Thyroid gland (tissue), 4 donors: ENCODE results near the gene BARD1. TPM values are rescaled to one million over a fixed set of nuclear protein-coding genes. Genes with fewer than 3 reads are reported as not detected.

Source experiments
- DNase-seq, 2 donors: peaks; one replicate each; pipeline ENCODE4 v3.0.0-alpha.2; 2019
- H3K27ac ChIP-seq, 3 donors: fragments of 200-600 bp; sonication (generic); 1 replicate in 2 of 3; 2 replicates in 1 of 3; pipeline ENCODE4 v1.5.1; 2016 to 2019; ENCODE audit warnings: mild to moderate bottlenecking in 1 of 3, moderate library complexity in 1 of 3
- H3K27me3 ChIP-seq: fragments of 200-600 bp; sonication (generic); one replicate; pipeline ENCODE4 v1.5.1; 2019
- H3K36me3 ChIP-seq, 2 donors: fragments of 200-600 bp; sonication (generic); one replicate each; pipeline ENCODE4 v1.5.1; 2016 to 2019
- H3K4me1 ChIP-seq, 2 donors: fragments of 200-600 bp; sonication (generic); one replicate each; pipeline ENCODE4 v1.5.1; 2017 to 2019
- H3K4me3 ChIP-seq, 3 donors: fragments of 200-600 bp; sonication (generic); replicated peaks in 1 of 3; 1 replicate in 2 of 3; 2 replicates in 1 of 3; pipeline ENCODE4 v1.5.1; 2016; ENCODE audit warnings: mild to moderate bottlenecking in 1 of 3
- H3K9me3 ChIP-seq: fragments of 200-600 bp; sonication (generic); one replicate; pipeline ENCODE4 v1.5.1; 2017
- CTCF ChIP-seq, 6 experiments: fragments of 200-600 bp in 3 of 6; fragments of 450-650 bp in 3 of 6; sonication (generic) in 3 of 6; IDR thresholded peaks; one replicate each; pipeline ENCODE4 v1.5.1; 2016 to 2019; ENCODE audit warnings: antibody characterized with exemption in 6 of 6, mild to moderate bottlenecking in 2 of 6, inconsistent platforms in 1 of 6, moderate library complexity in 1 of 6
- POLR2A ChIP-seq, 2 donors: fragments of 450-650 bp; IDR thresholded peaks; one replicate each; pipeline ENCODE4 v1.6.1; 2017; ENCODE audit warnings: antibody characterized with exemption in 2 of 2, mild to moderate bottlenecking in 2 of 2, moderate library complexity in 1 of 2
- WGBS, 2 donors: methylation state at CpG; one replicate each; pipeline ENCODE4 v1.1.5; 2017; 5-methylcytosine and 5-hydroxymethylcytosine counted together
- intact Hi-C: fragments of 100-400 bp; cut with DNase I; formaldehyde crosslinking; loops from one replicate; pipeline ENCODE4 v1.15.1; 2023
- total RNA-seq, 4 donors: library from RNA; depleted of rRNA; stranded (reverse); fragments of >200 nt; gene quantifications; one replicate each; pipeline ENCODE4 v1.2.3, GENCODE V29; 2016

The BARD1 gene
- total RNA-seq, 4 donors from 2014 or later: 12.8 to 16.5 (median 15.2) TPM

- Histone ChIP-seq H3K36me3 (no peaks in the 10 kb centered on the region), H3K9me3 (no peaks in the 10 kb centered on the region), H3K27me3 (no peaks in the 10 kb centered on the region), H3K27ac (peak overlapping the region; percentile 85 to 93 (median 92)), H3K4me1 (peaks cover 0 to 6% of the 10 kb centered on the region in 2 donors), H3K4me3 (peak overlapping the region; percentile 15 to 97 (median 56))
- peak; percentile 99 to 100 for DNase-seq
- intact Hi-C loops: no loop called here
- TF ChIP-seq CTCF (IDR thresholded peaks at IDR 0.05): no peak
- peak in 1 of 2 donors; percentile 83 for TF ChIP-seq POLR2A (IDR thresholded peaks at IDR 0.05)
- WGBS, 2 donors: 0 to 1% methylated on average over 10 to 39 of the region's 63 CpGs
These were observed 475 bp upstream of the BARD1 start for GRCh38 chr2:214809751-214810564.

DNA sequence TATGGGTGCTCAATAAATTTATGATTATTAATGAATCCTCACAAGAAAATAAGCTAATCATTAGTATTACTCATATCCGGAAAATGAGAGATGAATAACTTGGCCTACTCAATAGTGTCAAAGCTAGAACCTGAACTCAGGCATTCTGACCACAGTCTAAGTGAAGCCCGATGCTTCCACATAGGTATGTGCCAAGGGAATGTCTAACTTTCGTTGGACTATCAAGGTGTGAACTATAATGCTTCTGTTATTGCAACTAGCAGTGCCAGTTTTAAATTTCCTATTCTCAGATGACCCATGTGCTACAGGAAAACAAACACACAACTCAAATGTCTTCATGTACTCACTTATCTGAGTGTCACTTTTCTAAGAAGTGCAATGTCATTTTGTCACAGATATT is 1.8 kb downstream of the BARD1 start:
- intact Hi-C loops: no loop called here
- no peaks in the 10 kb centered on the region for H3K27me3 ChIP-seq
- H3K9me3 ChIP-seq: no peaks in the 10 kb centered on the region
- peak overlapping the region in 2 of 3 donors; percentile 91 to 97 for H3K4me3 ChIP-seq
- peak overlapping the region in 2 of 3 donors; percentile 12 to 92 for H3K27ac ChIP-seq
- 17 to 30% methylated on average over 3 of the region's 3 CpGs for WGBS, 2 donors
- no peak for DNase-seq
- H3K36me3 ChIP-seq: no peaks in the 10 kb centered on the region
- H3K4me1 ChIP-seq: peaks cover 0 to 6% of the 10 kb centered on the region in 2 donors
- TF ChIP-seq CTCF (IDR thresholded peaks at IDR 0.05): no peak
- TF ChIP-seq POLR2A (IDR thresholded peaks at IDR 0.05): no peak

- no peak for TF ChIP-seq CTCF (IDR thresholded peaks at IDR 0.05)
- no peak for TF ChIP-seq POLR2A (IDR thresholded peaks at IDR 0.05)
- no peaks in the 10 kb centered on the region for H3K36me3 ChIP-seq
- H3K4me3 ChIP-seq: no peak overlapping the region
- no peaks in the 10 kb centered on the region for H3K9me3 ChIP-seq
- DNase-seq: no peak
- H3K4me1 ChIP-seq: no peaks in the 10 kb centered on the region
- intact Hi-C loops: no loop called here
- H3K27me3 ChIP-seq: no peaks in the 10 kb centered on the region
- no peak overlapping the region for H3K27ac ChIP-seq
- WGBS, 2 donors: 87 to 90% methylated on average over 3 of the region's 3 CpGs
These were observed 7.6 kb downstream of the BARD1 start for GRCh38 chr2:214801768-214802397.

DNA sequence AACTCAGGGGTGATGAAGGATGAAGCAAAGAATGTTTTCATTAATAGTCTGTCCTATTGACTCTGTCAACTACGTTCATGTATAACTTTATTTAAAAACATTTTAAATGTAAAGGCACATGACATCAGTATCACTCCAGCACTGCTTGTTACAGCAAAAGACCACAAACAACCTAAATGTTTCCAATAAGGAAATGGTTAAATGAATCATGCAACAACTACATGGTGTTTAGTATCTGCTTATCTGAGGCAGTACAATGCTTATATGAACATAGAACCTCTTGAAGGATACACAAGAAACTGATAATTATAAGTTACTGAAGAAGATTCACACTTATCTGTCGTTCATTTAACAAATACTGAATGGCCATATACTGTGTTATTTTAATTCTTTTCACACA is 8.4 kb downstream of the BARD1 start:
- intact Hi-C loops: no loop called here
- no peak overlapping the region for H3K27ac ChIP-seq
- no peaks in the 10 kb centered on the region for H3K36me3 ChIP-seq
- WGBS, 2 donors: 85 to 93% methylated on average over 2 of the region's 2 CpGs
- no peak for DNase-seq
- H3K9me3 ChIP-seq: no peaks in the 10 kb centered on the region
- no peaks in the 10 kb centered on the region for H3K4me1 ChIP-seq
- TF ChIP-seq POLR2A (IDR thresholded peaks at IDR 0.05) (no peak), CTCF (IDR thresholded peaks at IDR 0.05) (no peak)
- H3K4me3 ChIP-seq: no peak overlapping the region
- no peaks in the 10 kb centered on the region for H3K27me3 ChIP-seq

DNA sequence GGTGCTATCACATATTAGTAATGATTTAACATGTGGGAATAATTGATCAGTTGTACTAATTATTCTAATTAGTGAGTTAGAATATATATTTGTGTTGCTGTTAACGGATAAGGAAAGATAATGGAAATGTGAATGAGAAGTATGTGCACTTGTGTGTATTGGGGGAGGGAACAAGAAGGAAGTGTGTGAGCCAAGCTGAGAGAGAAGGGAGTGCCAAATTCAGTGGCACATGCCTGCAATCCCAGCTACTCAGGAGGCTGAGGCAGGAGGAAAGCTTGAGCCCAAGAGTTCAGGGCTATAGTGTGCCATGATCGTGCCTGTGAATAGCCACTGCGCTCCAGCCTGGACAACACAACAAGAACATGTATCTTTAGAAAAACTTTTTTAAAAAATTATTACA is 9.3 kb downstream of the BARD1 start:
- H3K27ac ChIP-seq: no peak overlapping the region
- TF ChIP-seq POLR2A (IDR thresholded peaks at IDR 0.05) (no peak), CTCF (IDR thresholded peaks at IDR 0.05) (no peak)
- H3K27me3 ChIP-seq: no peaks in the 10 kb centered on the region
- DNase-seq: no peak
- H3K9me3 ChIP-seq: no peaks in the 10 kb centered on the region
- no peaks in the 10 kb centered on the region for H3K4me1 ChIP-seq
- no peak overlapping the region for H3K4me3 ChIP-seq
- 94 to 97% methylated on average over 3 of the region's 3 CpGs for WGBS, 2 donors
- intact Hi-C loops: no loop called here
- no peaks in the 10 kb centered on the region for H3K36me3 ChIP-seq
